HEK293 (cell line): ENCODE measurements around the gene YWHAQ.
A peak's percentile ranks its signal among the peaks of the same experiment; 100 is the strongest.

Experiments
- CTCF ChIP-seq: fragments of 450-650 bp; formaldehyde crosslinking; IDR thresholded peaks from 2 replicates; pipeline ENCODE4 v1.5.1; 2016; ENCODE audit warnings: missing biosample characterization, missing genetic modification characterization
- GLIS1 ChIP-seq: fragments of 450-650 bp; formaldehyde crosslinking; IDR thresholded peaks from 2 replicates; pipeline ENCODE4 v1.5.1; 2016; ENCODE audit warnings: missing biosample characterization, missing genetic modification characterization
- HIC1 ChIP-seq: fragments of 450-650 bp; formaldehyde crosslinking; IDR thresholded peaks from 2 replicates; pipeline ENCODE4 v1.5.1; 2016; ENCODE audit warnings: missing biosample characterization, missing genetic modification characterization
- KLF8 ChIP-seq: fragments of 450-650 bp; formaldehyde crosslinking; IDR thresholded peaks from 2 replicates; pipeline ENCODE4 v1.5.1; 2016; ENCODE audit warnings: missing biosample characterization, missing genetic modification characterization
- PRDM4 ChIP-seq: fragments of 450-650 bp; formaldehyde crosslinking; IDR thresholded peaks from 2 replicates; pipeline ENCODE4 v1.5.1; 2017; ENCODE audit warnings: missing biosample characterization, missing genetic modification characterization
- SCRT2 ChIP-seq: fragments of 450-650 bp; formaldehyde crosslinking; IDR thresholded peaks from 2 replicates; pipeline ENCODE4 v1.5.1; 2016; ENCODE audit warnings: missing biosample characterization, missing genetic modification characterization
- WT1 ChIP-seq: fragments of 450-650 bp; formaldehyde crosslinking; IDR thresholded peaks from 2 replicates; pipeline ENCODE4 v1.5.1; 2016; ENCODE audit warnings: missing biosample characterization, missing genetic modification characterization
- ZBTB48 ChIP-seq: fragments of 450-650 bp; formaldehyde crosslinking; IDR thresholded peaks from 2 replicates; pipeline ENCODE4 v1.5.1; 2016; ENCODE audit warnings: missing biosample characterization, missing genetic modification characterization
- ZBTB49 ChIP-seq: fragments of 450-650 bp; formaldehyde crosslinking; IDR thresholded peaks from 2 replicates; pipeline ENCODE4 v1.5.1; 2016; ENCODE audit warnings: missing biosample characterization, missing genetic modification characterization, low read depth
- ZNF184 ChIP-seq: fragments of 450-650 bp; IDR thresholded peaks from 2 replicates; pipeline ENCODE4 v1.5.1; 2018; ENCODE audit warnings: missing biosample characterization, mild to moderate bottlenecking, missing genetic modification characterization
- ZNF23 ChIP-seq: fragments of 450-650 bp; formaldehyde crosslinking; IDR thresholded peaks from 2 replicates; pipeline ENCODE4 v1.5.1; 2016; ENCODE audit warnings: missing biosample characterization, missing genetic modification characterization, borderline replicate concordance
- ZNF280C ChIP-seq: fragments of 450-650 bp; formaldehyde crosslinking; IDR thresholded peaks from 2 replicates; pipeline ENCODE4 v1.5.1; 2016; ENCODE audit warnings: missing biosample characterization, missing genetic modification characterization
- ZNF37A ChIP-seq: fragments of 450-650 bp; IDR thresholded peaks from 2 replicates; pipeline ENCODE4 v1.5.1; 2018; ENCODE audit warnings: missing biosample characterization, missing genetic modification characterization
- ZNF513 ChIP-seq: fragments of 450-650 bp; IDR thresholded peaks from 2 replicates; pipeline ENCODE4 v1.5.1; 2018; ENCODE audit warnings: missing biosample characterization, missing genetic modification characterization
- ZNF571 ChIP-seq: fragments of 450-650 bp; formaldehyde crosslinking; IDR thresholded peaks from 2 replicates; pipeline ENCODE4 v1.5.0; 2017; ENCODE audit warnings: missing biosample characterization, missing genetic modification characterization
- ZNF610 ChIP-seq: fragments of 450-650 bp; formaldehyde crosslinking; IDR thresholded peaks from 2 replicates; pipeline ENCODE4 v1.5.1; 2016; ENCODE audit warnings: missing biosample characterization, missing genetic modification characterization, borderline replicate concordance
- ZNF645 ChIP-seq: fragments of 450-650 bp; formaldehyde crosslinking; IDR thresholded peaks from 2 replicates; pipeline ENCODE4; 2016; ENCODE audit warnings: missing biosample characterization, missing genetic modification characterization
- ZNF660 ChIP-seq: fragments of 450-650 bp; IDR thresholded peaks from 2 replicates; pipeline ENCODE4 v1.5.1; 2018; ENCODE audit warnings: missing biosample characterization, mild to moderate bottlenecking, missing genetic modification characterization
- ZNF785 ChIP-seq: fragments of 450-650 bp; formaldehyde crosslinking; IDR thresholded peaks from 2 replicates; pipeline ENCODE4 v1.5.1; 2016; ENCODE audit warnings: missing biosample characterization, missing genetic modification characterization

Gene YWHAQ

GRCh38 chr2:9555297-9556120 is 75.3 kb downstream of the YWHAQ start, which contains the start of gene ADAM17 (continued):
- TF ChIP-seq ZNF513 (no peak), GLIS1 (tag by site-specific recombination) (peak; percentile 76), ZNF184 (tag by site-specific recombination) (peak; percentile 12; the same call in 1 of the 2 replicates), PRDM4 (tag by site-specific recombination) (peak; percentile 21; the same call in 1 of the 2 replicates), ZNF571 (tag by site-specific recombination) (no peak), ZNF37A (tag by site-specific recombination) (no peak), ZNF785 (tag by site-specific recombination) (no peak), ZNF610 (tag by site-specific recombination) (peak; percentile 62), ZNF23 (tag by site-specific recombination) (no peak), ZNF660 (tag by site-specific recombination) (peak; percentile 62; the same call in 1 of the 2 replicates), ZBTB49 (no peak), ZNF645 (tag by site-specific recombination) (no peak), CTCF (peak; percentile 95), KLF8 (peak; percentile 81), WT1 (tag by site-specific recombination) (peak; percentile 46; the same call in 1 of the 2 replicates), ZNF280C (no peak), ZBTB48 (peak; percentile 90), HIC1 (tag by site-specific recombination) (0 out of 2 replicates have a peak, but pooled peaks have one; percentile 10), SCRT2 (tag by site-specific recombination) (peak; percentile 71)
